Measurements from ENCODE around the gene PIEZO1. TPM values are rescaled to one million over a fixed set of nuclear protein-coding genes. Genes with fewer than 3 reads are reported as not detected.
A peak's percentile ranks its signal among the peaks of the same experiment; 100 is the strongest.
"Not testable (repeated sequence)": the region's sequence is repeated elsewhere in the genome, so short reads cannot be mapped to it uniquely, and the experiment has no call there.

PIEZO1 gene
- total RNA-seq, 1 donor from 2014 or later, result 164 TPM

GRCh38 chr16:88772871-88773811 lies 11.9 kb downstream of the PIEZO1 start:
- intact Hi-C loops (cut with DNase I), result no loop called here
- peak; percentile 1 to 6 for ATAC-seq
- TF ChIP-seq CTCF (IDR thresholded peaks at IDR 0.05), result no peak
- Histone ChIP-seq H3K4me3 (peak overlapping the region; percentile 21), H3K36me3 (peaks cover 7% of the 10 kb centered on the region), H3K27me3 (ENCODE audit: low read depth) (no peaks in the 10 kb centered on the region), H3K27ac (peak overlapping the region; percentile 56), H3K4me1 (peaks cover 75% of the 10 kb centered on the region), H3K9me3 (no peaks in the 10 kb centered on the region)
- peak; percentile 47 for DNase-seq

- H3K4me1 ChIP-seq, result peaks cover 87% of the 10 kb centered on the region
- DNase-seq; H3K27ac ChIP-seq; H3K27me3 ChIP-seq (ENCODE audit: low read depth); ATAC-seq; intact Hi-C loops (cut with DNase I); H3K36me3 ChIP-seq; H3K4me3 ChIP-seq; H3K9me3 ChIP-seq: not testable (repeated sequence)
Observed at GRCh38 chr16:88771781-88772180, 13.2 kb downstream of the PIEZO1 start.

- no peaks in the 10 kb centered on the region for H3K27me3 ChIP-seq (ENCODE audit: low read depth)
- H3K36me3 ChIP-seq, result peaks cover under 1% of the 10 kb centered on the region
- no peak for DNase-seq
- TF ChIP-seq CTCF (IDR thresholded peaks at IDR 0.05), result no peak
- peak overlapping the region; percentile 77 for H3K27ac ChIP-seq
- H3K4me3 ChIP-seq, result peak overlapping the region; percentile 32
- intact Hi-C loops (cut with DNase I), result no loop called here
- H3K9me3 ChIP-seq, result no peaks in the 10 kb centered on the region
- peaks cover 86% of the 10 kb centered on the region for H3K4me1 ChIP-seq
- no peak for ATAC-seq
Observed at GRCh38 chr16:88771294-88771772, 13.7 kb downstream of the PIEZO1 start.

- peaks cover 6% of the 10 kb centered on the region for H3K36me3 ChIP-seq
- peak overlapping the region; percentile 32 for H3K4me3 ChIP-seq
- DNase-seq (peak; percentile 87), ATAC-seq (peak; percentile 71 to 77)
- no peaks in the 10 kb centered on the region for H3K27me3 ChIP-seq (ENCODE audit: low read depth)
- peak overlapping the region; percentile 77 for H3K27ac ChIP-seq
- peaks cover 85% of the 10 kb centered on the region for H3K4me1 ChIP-seq
- intact Hi-C loops (cut with DNase I), result no loop called here
- no peaks in the 10 kb centered on the region for H3K9me3 ChIP-seq
- TF ChIP-seq CTCF (IDR thresholded peaks at IDR 0.05), result no peak
Observed at GRCh38 chr16:88770461-88771293, 14.3 kb downstream of the PIEZO1 start.

GRCh38 chr16:88769617-88770460 lies 15.2 kb downstream of the PIEZO1 start:
- H3K27ac ChIP-seq, result peak overlapping the region; percentile 77
- no peak for TF ChIP-seq CTCF (IDR thresholded peaks at IDR 0.05)
- H3K4me1 ChIP-seq, result peaks cover 89% of the 10 kb centered on the region
- H3K27me3 ChIP-seq (ENCODE audit: low read depth), result no peaks in the 10 kb centered on the region
- ATAC-seq, result peak; percentile 64 to 68
- H3K4me3 ChIP-seq, result peak overlapping the region; percentile 32
- peaks cover 6% of the 10 kb centered on the region for H3K36me3 ChIP-seq
- H3K9me3 ChIP-seq, result no peaks in the 10 kb centered on the region
- peak; percentile 82 for DNase-seq
- intact Hi-C loops (cut with DNase I), result no loop called here

All from lower lobe of right lung (tissue), 2 donors.